GM12865 (cell line): ENCODE results near the gene LPXN.

Experiments
- DNase-seq: peaks from one replicate; pipeline ENCODE4 v3.0.0; 2010; ENCODE audit warnings: low read depth
- H3K4me3 ChIP-seq: 2 replicates; pipeline ENCODE4 v1.5.1; 2011; ENCODE audit warnings: mild to moderate bottlenecking, low read depth, low read length, control low read depth
- TF ChIP-seq, protein P1 (sequence below): IDR thresholded peaks from 2 replicates; pipeline ENCODE4 v1.5.1; 2011; ENCODE audit warnings: low read length, control low read depth, low read depth, inconsistent platforms; ENCODE audit not compliant: insufficient read depth; ENCODE audit errors: missing control alignments

LPXN gene

GRCh38 chr11:58549644-58550043, 26.0 kb downstream of the LPXN start:
- TF ChIP-seq, protein P1, sequence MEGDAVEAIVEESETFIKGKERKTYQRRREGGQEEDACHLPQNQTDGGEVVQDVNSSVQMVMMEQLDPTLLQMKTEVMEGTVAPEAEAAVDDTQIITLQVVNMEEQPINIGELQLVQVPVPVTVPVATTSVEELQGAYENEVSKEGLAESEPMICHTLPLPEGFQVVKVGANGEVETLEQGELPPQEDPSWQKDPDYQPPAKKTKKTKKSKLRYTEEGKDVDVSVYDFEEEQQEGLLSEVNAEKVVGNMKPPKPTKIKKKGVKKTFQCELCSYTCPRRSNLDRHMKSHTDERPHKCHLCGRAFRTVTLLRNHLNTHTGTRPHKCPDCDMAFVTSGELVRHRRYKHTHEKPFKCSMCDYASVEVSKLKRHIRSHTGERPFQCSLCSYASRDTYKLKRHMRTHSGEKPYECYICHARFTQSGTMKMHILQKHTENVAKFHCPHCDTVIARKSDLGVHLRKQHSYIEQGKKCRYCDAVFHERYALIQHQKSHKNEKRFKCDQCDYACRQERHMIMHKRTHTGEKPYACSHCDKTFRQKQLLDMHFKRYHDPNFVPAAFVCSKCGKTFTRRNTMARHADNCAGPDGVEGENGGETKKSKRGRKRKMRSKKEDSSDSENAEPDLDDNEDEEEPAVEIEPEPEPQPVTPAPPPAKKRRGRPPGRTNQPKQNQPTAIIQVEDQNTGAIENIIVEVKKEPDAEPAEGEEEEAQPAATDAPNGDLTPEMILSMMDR: no peak
- no peak for DNase-seq
- H3K4me3 ChIP-seq: no peak overlapping the region

- TF ChIP-seq, protein P1: no peak
- no peak for DNase-seq
- H3K4me3 ChIP-seq: no peak overlapping the region
These were observed 28.8 kb downstream of the LPXN start for GRCh38 chr11:58546841-58547240.

GRCh38 chr11:58531865-58532341, 43.8 kb downstream of the LPXN start:
- TF ChIP-seq, protein P1: no peak
- H3K4me3 ChIP-seq: no peak overlapping the region
- DNase-seq: no peak

DNA sequence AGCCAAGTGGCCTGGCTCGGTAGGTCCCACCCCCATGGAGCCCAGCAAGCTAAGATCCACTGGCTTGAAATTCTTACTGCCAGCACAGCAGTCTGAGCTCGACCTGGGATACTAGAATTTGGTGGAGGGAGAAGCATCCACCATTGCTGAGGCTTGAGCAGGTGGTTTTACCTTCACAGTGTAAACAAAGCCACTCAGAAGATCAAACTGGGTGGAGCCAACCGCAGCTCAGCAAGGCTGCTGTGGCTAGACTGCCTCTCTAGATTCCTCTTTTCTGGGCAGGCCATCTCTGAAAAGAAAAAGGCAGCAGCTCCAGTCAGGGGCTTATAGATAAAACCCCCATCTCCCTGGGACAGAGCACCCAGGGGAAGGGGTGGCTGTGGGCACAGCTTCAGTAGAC, 45.4 kb downstream of the LPXN start:
- no peak overlapping the region for H3K4me3 ChIP-seq
- DNase-seq: no peak
- TF ChIP-seq, protein P1: no peak

- DNase-seq: no peak
- TF ChIP-seq, protein P1: no peak
These were observed 48.2 kb downstream of the LPXN start for GRCh38 chr11:58527429-58527828.

DNA sequence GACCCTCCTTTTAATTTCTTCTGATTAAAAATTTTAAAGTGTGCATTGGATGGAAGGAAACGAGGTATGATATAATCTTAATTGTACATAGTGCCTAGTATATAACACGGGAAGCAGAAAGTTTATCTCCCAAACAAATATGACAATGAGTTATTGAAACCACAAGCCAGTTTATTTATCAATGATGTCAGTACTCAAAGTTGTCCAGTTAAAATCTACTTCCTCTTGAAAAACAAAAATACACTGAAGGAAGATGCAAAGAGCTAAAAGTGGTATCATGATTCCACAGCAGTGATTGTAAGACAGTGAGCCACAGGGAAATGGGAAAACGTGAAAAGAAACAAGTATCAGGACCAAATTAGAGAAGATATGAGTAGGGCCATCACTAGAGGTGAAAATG, 48.9 kb downstream of the LPXN start:
- no peak overlapping the region for H3K4me3 ChIP-seq
- DNase-seq: no peak
- TF ChIP-seq, protein P1: no peak

More at GRCh38 chr11:58527429-58527828, 48.2 kb downstream of the LPXN start:
- H3K4me3 ChIP-seq: no peak overlapping the region

GRCh38 chr11:58525037-58525614, 50.5 kb downstream of the LPXN start:
- no peak overlapping the region for H3K4me3 ChIP-seq
- DNase-seq: peak; percentile 81
- TF ChIP-seq, protein P1: no peak
